ENCODE measurements around the gene TMEM79. TPM values are rescaled to one million over a fixed set of nuclear protein-coding genes. Genes with fewer than 3 reads are reported as not detected.

Gene TMEM79
- total RNA-seq, 1 experiment from 2014 or later: 10.4 TPM

- BruUV-seq (replicated peaks): no TSS peak
- Histone ChIP-seq H3K4me3 (no peak overlapping the region), H3K27ac (no peak overlapping the region), H2AFZ (no peak overlapping the region), H3K4me2 (no peak overlapping the region), H3K4me1 (replicated peaks; ENCODE audit: insufficient read depth) (no peaks in the 10 kb centered on the region), H3K27me3 (ENCODE audit: insufficient read depth, low read depth) (no peaks in the 10 kb centered on the region), H4K20me1 (ENCODE audit: insufficient read depth) (peaks cover 6% of the 10 kb centered on the region; the same call in 1 of the 2 replicates), H3K79me2 (ENCODE audit: low read depth) (no peaks in the 10 kb centered on the region), H3K36me3 (ENCODE audit: low read depth) (peaks cover 34% of the 10 kb centered on the region), H3F3A (ENCODE audit: insufficient read depth, low read depth) (peaks cover 4% of the 10 kb centered on the region; the same call in 1 of the 2 replicates), H3K9me3 (ENCODE audit: insufficient read depth, low read depth) (no peaks in the 10 kb centered on the region), H3K9me2 (ENCODE audit: insufficient read depth) (no peaks in the 10 kb centered on the region)
- POLR2A ChIA-PET (ENCODE audit: unreplicated experiment): interaction anchor here (0.7 to 1.0 kb wide), 2 partner anchors 32 to 70 kb away, joined by 3 to 5 read pairs; partner anchors contain the start of genes GLMP and SLC25A44
- CTCF ChIA-PET: no interaction called here
- TF ChIP-seq EZH2 (IDR thresholded peaks at IDR 0.05; ENCODE audit: low read depth): no peak
- TF ChIP-seq CTCF (conservative IDR thresholded peaks at IDR 0.05): no peak
- intact Hi-C loops (cut with micrococcal nuclease; ENCODE audit: unreplicated experiment): no loop called here
- DNase-seq: no peak
Observed at GRCh38 chr1:156263288-156263655, 20.9 kb upstream of the TMEM79 start.

DNA sequence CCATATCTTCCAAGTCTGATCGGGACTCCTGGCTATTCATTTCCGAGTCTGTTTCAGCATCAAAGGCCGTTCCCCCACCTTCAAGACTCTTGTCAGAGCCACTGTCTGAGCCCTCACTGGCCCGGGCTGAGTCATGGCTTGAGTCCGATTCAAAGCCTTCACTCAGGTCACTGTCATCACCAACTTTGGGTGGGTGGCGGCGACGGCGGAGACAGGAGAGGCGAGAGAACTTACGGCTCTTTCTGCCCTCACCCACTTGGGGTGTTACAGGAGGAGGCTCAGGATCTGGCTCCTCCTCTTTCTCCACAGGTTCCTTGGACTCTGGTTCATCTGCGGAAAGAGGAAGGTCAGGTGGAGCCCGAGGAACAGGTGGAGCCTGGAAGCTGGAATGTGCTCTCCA is 18.1 kb upstream of the TMEM79 start:
- Histone ChIP-seq H3K4me2 (no peak overlapping the region), H3K36me3 (ENCODE audit: low read depth) (peaks cover 34% of the 10 kb centered on the region), H4K20me1 (ENCODE audit: insufficient read depth) (0 out of 2 replicates have a peak, but pooled peaks cover 3% of the 10 kb centered on the region), H3F3A (ENCODE audit: insufficient read depth, low read depth) (peaks cover 4% of the 10 kb centered on the region; the same call in 1 of the 2 replicates), H3K27me3 (ENCODE audit: insufficient read depth, low read depth) (no peaks in the 10 kb centered on the region), H3K9me3 (ENCODE audit: insufficient read depth, low read depth) (no peaks in the 10 kb centered on the region), H2AFZ (no peak overlapping the region), H3K79me2 (ENCODE audit: low read depth) (no peaks in the 10 kb centered on the region), H3K9me2 (ENCODE audit: insufficient read depth) (no peaks in the 10 kb centered on the region), H3K27ac (no peak overlapping the region), H3K4me3 (no peak overlapping the region), H3K4me1 (replicated peaks; ENCODE audit: insufficient read depth) (no peaks in the 10 kb centered on the region)
- no peak for DNase-seq
- no peak for TF ChIP-seq EZH2 (IDR thresholded peaks at IDR 0.05; ENCODE audit: low read depth)
- TF ChIP-seq CTCF (conservative IDR thresholded peaks at IDR 0.05): no peak
- intact Hi-C loops (cut with micrococcal nuclease; ENCODE audit: unreplicated experiment): no loop called here
- ChIA-PET POLR2A (ENCODE audit: unreplicated experiment) (no interaction called here), CTCF (no interaction called here)
- BruUV-seq (replicated peaks): no TSS peak

GRCh38 chr1:156268336-156268735 is 15.8 kb upstream of the TMEM79 start:
- peaks cover 38% of the 10 kb centered on the region for H3K36me3 ChIP-seq (ENCODE audit: low read depth)
- H3F3A ChIP-seq (ENCODE audit: insufficient read depth, low read depth): peaks cover 4% of the 10 kb centered on the region; the same call in 1 of the 2 replicates
- POLR2A ChIA-PET (ENCODE audit: unreplicated experiment): interaction anchor here (0.6 kb wide), 1 partner anchor 75 kb away, joined by 3 read pairs; the partner anchor contains the start of gene SLC25A44
- H3K4me2 ChIP-seq: no peak overlapping the region
- 0 out of 2 replicates have a peak, but pooled peaks cover 2% of the 10 kb centered on the region for H3K79me2 ChIP-seq (ENCODE audit: low read depth)
- no peak overlapping the region for H3K4me3 ChIP-seq
- no TSS peak for BruUV-seq (replicated peaks)
- H2AFZ ChIP-seq: no peak overlapping the region
- no peaks in the 10 kb centered on the region for H3K27me3 ChIP-seq (ENCODE audit: insufficient read depth, low read depth)
- 0 out of 2 replicates have a peak, but pooled peaks cover 3% of the 10 kb centered on the region for H4K20me1 ChIP-seq (ENCODE audit: insufficient read depth)
- H3K9me2 ChIP-seq (ENCODE audit: insufficient read depth): no peaks in the 10 kb centered on the region
- CTCF ChIA-PET: no interaction called here
- intact Hi-C loops (cut with micrococcal nuclease; ENCODE audit: unreplicated experiment): no loop called here
- no peaks in the 10 kb centered on the region for H3K4me1 ChIP-seq (replicated peaks; ENCODE audit: insufficient read depth)
- TF ChIP-seq EZH2 (IDR thresholded peaks at IDR 0.05; ENCODE audit: low read depth) (no peak), CTCF (conservative IDR thresholded peaks at IDR 0.05) (no peak)
- DNase-seq: no peak
- no peaks in the 10 kb centered on the region for H3K9me3 ChIP-seq (ENCODE audit: insufficient read depth, low read depth)
- H3K27ac ChIP-seq: no peak overlapping the region
